RWPE1 (cell line): ENCODE measurements around the gene TOB1.

Experiments
- CTCF ChIA-PET: fragments of 350-600 bp; sonication (Branson Sonifier 250); formaldehyde crosslinking; extraction: SDS; loops from one replicate; lab custom pipeline; 2021; lab: Yijun Ruan, JAX
- POLR2A ChIA-PET: fragments of 400-600 bp; formaldehyde crosslinking; extraction: SDS; loops from one replicate; lab custom pipeline; 2020; ENCODE audit warnings: antibody characterized with exemption; ENCODE audit not compliant: low non-redundant PET; lab: Yijun Ruan, JAX
- DNase-seq: peaks from one replicate; pipeline ENCODE4 v3.0.0; 2012; ENCODE audit warnings: low spot score
- H3K27ac ChIP-seq: fragments of 450-650 bp; 2 replicates; pipeline ENCODE4 v1.5.1; 2017
- TF ChIP-seq, protein P1 (sequence below): fragments of 450-650 bp; conservative IDR thresholded peaks from 2 replicates; pipeline ENCODE4 v1.5.1; 2017; ENCODE audit warnings: low read depth, mild to moderate bottlenecking

Gene TOB1

DNA sequence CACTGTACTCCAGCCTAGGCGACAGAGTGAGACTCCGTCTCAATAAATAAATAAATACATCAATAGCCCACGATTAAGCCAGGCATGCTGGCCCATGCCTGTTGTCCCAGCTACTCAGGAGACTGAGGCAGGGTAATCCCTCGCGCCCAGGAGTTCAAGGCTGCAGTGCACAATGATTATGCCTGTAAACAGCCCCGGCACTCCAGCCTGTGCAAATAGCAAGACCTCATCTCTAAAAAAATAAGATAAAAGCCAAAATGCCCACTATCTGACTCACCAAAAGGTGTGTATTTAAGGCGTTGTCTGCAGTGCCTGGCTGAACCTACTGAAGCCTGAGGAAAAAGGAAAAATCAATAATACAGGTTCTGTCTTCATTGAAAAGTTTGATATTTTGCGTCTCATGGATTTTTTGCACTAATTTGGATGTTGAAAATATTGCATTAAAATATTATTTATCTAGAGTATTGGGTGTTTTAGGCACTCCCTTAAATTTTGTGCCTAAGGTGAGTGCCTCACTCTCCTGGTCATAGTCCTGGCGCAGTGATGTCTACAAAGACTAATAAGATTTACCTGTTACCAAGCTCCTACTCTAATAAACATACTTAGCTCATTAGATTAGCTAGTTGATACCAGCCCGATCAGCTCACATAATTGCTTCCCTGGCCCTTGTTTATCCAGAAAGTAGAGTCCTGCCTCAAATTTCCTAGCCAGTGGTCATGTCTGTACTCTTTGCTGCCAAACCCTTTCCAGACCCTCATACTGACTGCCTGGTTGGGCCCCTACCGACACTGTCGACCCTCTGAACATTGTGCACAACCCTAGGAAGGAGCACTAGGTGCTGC is 24.7 kb upstream of the TOB1 start:
- peak overlapping the region; percentile 51 for H3K27ac ChIP-seq
- peak; percentile 28 for DNase-seq
- TF ChIP-seq, protein P1, sequence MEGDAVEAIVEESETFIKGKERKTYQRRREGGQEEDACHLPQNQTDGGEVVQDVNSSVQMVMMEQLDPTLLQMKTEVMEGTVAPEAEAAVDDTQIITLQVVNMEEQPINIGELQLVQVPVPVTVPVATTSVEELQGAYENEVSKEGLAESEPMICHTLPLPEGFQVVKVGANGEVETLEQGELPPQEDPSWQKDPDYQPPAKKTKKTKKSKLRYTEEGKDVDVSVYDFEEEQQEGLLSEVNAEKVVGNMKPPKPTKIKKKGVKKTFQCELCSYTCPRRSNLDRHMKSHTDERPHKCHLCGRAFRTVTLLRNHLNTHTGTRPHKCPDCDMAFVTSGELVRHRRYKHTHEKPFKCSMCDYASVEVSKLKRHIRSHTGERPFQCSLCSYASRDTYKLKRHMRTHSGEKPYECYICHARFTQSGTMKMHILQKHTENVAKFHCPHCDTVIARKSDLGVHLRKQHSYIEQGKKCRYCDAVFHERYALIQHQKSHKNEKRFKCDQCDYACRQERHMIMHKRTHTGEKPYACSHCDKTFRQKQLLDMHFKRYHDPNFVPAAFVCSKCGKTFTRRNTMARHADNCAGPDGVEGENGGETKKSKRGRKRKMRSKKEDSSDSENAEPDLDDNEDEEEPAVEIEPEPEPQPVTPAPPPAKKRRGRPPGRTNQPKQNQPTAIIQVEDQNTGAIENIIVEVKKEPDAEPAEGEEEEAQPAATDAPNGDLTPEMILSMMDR = no peak
- CTCF ChIA-PET = interaction anchor here (0.6 kb wide), 1 partner anchor 105 kb away, joined by 3 read pairs; no protein-coding TSS in a partner anchor
- POLR2A ChIA-PET = no interaction called here

DNA sequence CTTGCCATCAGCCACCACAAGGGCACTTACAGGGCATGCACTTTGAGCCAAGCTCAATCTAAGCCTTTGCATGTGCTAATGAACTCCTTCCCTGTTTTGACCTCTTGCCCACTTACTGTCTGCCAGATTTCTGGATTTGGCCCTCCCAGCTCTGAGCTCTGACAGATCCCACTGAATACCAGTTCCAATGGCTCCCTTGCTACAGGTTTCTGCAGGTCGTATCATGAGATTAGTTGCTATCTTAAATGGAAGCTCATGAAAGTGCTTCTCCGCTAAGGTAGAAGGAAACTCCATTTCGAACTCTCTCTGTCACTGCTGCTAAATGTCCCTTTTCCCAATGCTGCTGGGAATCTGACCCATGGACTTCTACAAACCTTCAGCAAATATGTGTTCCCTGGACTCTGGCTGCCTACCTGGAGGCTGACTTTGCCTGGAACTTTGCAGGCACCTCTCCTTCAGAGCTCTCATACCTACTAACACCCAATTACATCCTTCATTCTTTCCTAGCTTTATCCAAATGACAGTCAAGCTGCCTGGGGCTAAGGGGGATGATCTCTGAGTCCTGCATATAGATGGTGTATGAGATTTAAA is 23.5 kb upstream of the TOB1 start:
- H3K27ac ChIP-seq = no peak overlapping the region
- DNase-seq = no peak
- POLR2A ChIA-PET = no interaction called here
- CTCF ChIA-PET = no interaction called here
- TF ChIP-seq, protein P1 = no peak

DNA sequence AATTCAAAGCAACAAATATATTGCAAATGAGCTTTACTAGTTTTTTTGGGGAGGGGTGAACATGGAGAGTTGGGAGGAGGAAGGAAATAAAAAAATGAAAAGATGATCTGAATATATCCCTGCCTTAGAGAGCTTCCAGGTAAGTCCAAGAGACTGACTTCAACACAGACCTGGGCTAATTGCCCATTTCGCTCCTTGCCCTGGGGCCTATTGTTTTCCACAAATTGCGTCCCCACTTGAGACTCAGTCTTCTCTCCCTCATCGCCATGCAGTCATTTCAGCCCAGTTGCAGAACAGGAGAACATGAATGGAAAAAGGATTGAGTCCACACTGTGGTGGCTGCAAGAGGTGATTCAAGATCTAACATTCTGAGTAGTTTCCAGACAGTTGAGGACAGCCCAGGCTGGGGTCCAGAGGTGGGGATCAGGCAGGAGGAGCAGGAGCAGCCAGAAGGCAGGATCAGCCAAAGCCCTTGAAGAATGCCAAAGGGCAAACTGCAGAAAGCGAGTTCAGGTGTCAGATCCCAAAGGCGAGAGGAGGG is 21.6 kb upstream of the TOB1 start:
- POLR2A ChIA-PET = no interaction called here
- H3K27ac ChIP-seq = no peak overlapping the region; the same call in 1 of the 2 replicates
- TF ChIP-seq, protein P1 = no peak
- DNase-seq = no peak
- CTCF ChIA-PET = interaction anchor here (0.9 kb wide), 1 partner anchor 18 kb away, joined by 3 read pairs; no protein-coding TSS in a partner anchor

DNA sequence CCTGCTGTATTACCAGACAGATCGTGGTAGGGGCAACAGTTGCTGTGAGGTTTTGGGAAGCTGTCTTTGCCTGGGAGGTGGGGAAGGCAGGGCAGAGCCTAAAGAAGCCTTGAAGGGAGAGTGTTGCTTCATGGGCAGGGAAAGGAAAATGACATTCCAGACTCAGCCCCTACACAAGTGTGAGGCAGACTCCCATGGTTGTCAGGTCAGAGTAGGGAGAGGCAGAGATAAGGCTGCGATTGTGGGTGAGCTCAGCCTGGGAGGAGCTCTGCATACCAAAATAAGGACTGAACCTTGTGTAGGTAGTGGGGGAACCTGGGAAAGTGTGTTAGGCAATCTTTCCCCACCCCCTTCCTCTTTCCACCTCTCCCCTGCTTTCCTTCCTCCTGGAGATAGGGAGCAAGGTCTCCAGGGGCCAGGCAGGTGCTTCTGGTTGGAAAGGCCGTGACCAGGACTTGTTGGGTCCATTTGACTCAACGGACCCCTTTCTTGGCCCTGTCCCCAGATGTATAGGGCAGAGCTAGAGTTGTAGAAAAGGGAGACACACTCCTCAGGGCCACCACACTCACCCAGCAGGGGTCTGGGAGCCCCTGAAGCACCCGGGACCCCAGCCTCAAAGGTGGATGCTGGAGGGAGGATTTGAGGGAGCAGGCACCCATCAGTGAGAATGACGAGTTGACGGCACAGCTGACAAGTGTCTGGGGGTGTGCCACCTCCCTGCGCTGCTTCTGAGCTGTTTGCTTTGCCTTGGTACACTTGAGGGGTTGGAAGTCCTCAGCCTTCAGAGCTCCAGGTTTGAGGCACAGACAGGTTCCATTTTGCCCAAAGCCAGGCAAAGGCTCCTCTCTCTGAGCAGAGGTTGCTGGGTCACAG is 18.5 kb upstream of the TOB1 start:
- ChIA-PET POLR2A (no interaction called here), CTCF (interaction anchor here (0.5 kb wide), 1 partner anchor 306 kb away, joined by 9 read pairs; no protein-coding TSS in a partner anchor)
- peak; percentile 25 for DNase-seq
- H3K27ac ChIP-seq = peak overlapping the region; percentile 44
- TF ChIP-seq, protein P1 = no peak

DNA sequence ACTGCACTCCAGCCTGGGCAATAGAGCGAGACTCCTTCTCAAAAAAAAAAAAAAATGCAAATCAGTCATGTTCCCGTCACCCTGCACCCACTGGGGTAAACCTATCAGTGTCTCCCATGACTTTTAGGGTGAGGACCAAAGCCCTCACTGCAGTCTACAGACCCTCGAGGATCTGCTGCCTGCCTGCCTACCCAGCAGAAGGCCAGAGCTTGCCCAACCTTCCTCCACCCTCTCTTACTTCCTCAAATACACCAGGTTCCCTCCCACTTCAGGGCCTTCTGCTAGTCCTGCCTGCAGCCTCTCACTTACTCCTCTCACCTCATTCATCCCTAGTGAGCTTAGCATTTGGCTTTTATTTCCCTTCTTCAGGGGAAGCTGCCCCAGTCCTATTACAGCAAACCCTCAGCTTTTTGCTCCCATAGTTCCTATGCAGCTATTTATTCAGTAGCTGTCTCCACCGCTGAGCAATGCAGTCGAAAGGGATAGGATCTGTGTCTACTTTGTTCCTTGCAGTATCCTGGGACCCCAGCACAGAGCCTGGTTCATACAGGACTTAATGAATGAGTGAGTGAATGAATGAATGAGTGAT is 17.8 kb upstream of the TOB1 start:
- CTCF ChIA-PET = no interaction called here
- POLR2A ChIA-PET = interaction anchor here (0.5 kb wide), 1 partner anchor 21 kb away, joined by 3 read pairs; no protein-coding TSS in a partner anchor
- no peak for DNase-seq
- TF ChIP-seq, protein P1 = no peak
- peak overlapping the region; percentile 44 for H3K27ac ChIP-seq
